Loucy (cell line): ENCODE measurements around the gene MIEN1.

Source experiments
- EZH2phosphoT487 ChIP-seq: fragments of 200-600 bp; IDR thresholded peaks from 2 replicates; pipeline ENCODE4 v1.6.1; 2018; ENCODE audit warnings: antibody characterized with exemption, mild to moderate bottlenecking, moderate library complexity, borderline replicate concordance
- TF ChIP-seq, protein P1 (sequence below): fragments of 200-600 bp; sonication (generic); conservative IDR thresholded peaks from 2 replicates; pipeline ENCODE4 v1.5.1; 2014; ENCODE audit warnings: mild to moderate bottlenecking, antibody characterized with exemption, low read length

DNA sequence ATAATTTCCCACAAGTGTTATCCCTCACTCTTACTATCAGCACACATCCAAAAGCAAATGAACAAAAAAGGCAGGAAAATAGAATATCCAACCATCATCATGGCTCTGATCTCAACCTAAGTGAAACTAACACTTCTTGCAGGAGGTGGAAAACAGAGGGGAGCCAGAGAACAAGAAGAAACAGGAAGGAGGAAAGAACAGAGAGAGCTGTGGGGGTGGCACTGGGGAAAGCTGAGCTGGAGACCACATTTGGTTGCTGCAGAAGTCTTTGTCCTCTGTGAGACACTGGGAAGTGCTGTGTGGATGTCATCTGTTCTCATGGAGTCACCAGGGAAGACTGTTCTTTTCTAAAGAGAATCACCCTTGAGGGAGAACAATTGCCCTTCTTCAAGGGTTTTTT is 42.1 kb upstream of the MIEN1 start:
- TF ChIP-seq, protein P1, sequence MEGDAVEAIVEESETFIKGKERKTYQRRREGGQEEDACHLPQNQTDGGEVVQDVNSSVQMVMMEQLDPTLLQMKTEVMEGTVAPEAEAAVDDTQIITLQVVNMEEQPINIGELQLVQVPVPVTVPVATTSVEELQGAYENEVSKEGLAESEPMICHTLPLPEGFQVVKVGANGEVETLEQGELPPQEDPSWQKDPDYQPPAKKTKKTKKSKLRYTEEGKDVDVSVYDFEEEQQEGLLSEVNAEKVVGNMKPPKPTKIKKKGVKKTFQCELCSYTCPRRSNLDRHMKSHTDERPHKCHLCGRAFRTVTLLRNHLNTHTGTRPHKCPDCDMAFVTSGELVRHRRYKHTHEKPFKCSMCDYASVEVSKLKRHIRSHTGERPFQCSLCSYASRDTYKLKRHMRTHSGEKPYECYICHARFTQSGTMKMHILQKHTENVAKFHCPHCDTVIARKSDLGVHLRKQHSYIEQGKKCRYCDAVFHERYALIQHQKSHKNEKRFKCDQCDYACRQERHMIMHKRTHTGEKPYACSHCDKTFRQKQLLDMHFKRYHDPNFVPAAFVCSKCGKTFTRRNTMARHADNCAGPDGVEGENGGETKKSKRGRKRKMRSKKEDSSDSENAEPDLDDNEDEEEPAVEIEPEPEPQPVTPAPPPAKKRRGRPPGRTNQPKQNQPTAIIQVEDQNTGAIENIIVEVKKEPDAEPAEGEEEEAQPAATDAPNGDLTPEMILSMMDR = no peak
- no peak for TF ChIP-seq EZH2phosphoT487
